HUES48 (cell line): ENCODE results near the gene PPP1R3F.

Experiments
- H3K27ac ChIP-seq: one replicate; pipeline ENCODE4 v1.7.0; 2013; ENCODE audit warnings: low read depth, low read length, inconsistent platforms
- H3K27me3 ChIP-seq: 2 replicates; pipeline ENCODE4 v1.6.1; 2013; ENCODE audit warnings: mild to moderate bottlenecking, low read length; ENCODE audit not compliant: control insufficient read depth, insufficient read depth
- H3K36me3 ChIP-seq: 2 replicates; pipeline ENCODE4 v1.6.1; 2013; ENCODE audit warnings: low read length; ENCODE audit not compliant: control insufficient read depth, insufficient read depth
- H3K4me1 ChIP-seq: 2 replicates; pipeline ENCODE4 v1.6.1; 2013; ENCODE audit warnings: mild to moderate bottlenecking, low read length; ENCODE audit not compliant: control insufficient read depth, insufficient read depth
- H3K4me3 ChIP-seq: 2 replicates; pipeline ENCODE4 v1.5.1; 2013; ENCODE audit warnings: mild to moderate bottlenecking, low read depth, low read length
- H3K9ac ChIP-seq: 2 replicates; pipeline ENCODE4 v1.6.1; 2013; ENCODE audit warnings: mild to moderate bottlenecking, low read depth, low read length, moderate library complexity
- H3K9me3 ChIP-seq: 2 replicates; pipeline ENCODE4 v1.6.1; 2013; ENCODE audit warnings: low read length; ENCODE audit not compliant: control insufficient read depth, insufficient read depth

Gene PPP1R3F

GRCh38 chrX:49276207-49276606 is 6.6 kb downstream of the PPP1R3F start:
- Histone ChIP-seq H3K9ac (no peak overlapping the region), H3K4me1 (no peaks in the 10 kb centered on the region), H3K27ac (no peak overlapping the region), H3K36me3 (peaks cover 3% of the 10 kb centered on the region; the same call in 1 of the 2 replicates), H3K9me3 (peaks cover 34% of the 10 kb centered on the region), H3K4me3 (no peak overlapping the region), H3K27me3 (no peaks in the 10 kb centered on the region)

- Histone ChIP-seq H3K9ac (no peak overlapping the region), H3K4me1 (no peaks in the 10 kb centered on the region), H3K4me3 (no peak overlapping the region), H3K27ac (no peak overlapping the region), H3K36me3 (peaks cover 3% of the 10 kb centered on the region; the same call in 1 of the 2 replicates), H3K9me3 (peaks cover 39% of the 10 kb centered on the region), H3K27me3 (no peaks in the 10 kb centered on the region)
Measured at GRCh38 chrX:49276671-49277534, 7.3 kb downstream of the PPP1R3F start.

- Histone ChIP-seq H3K27ac (no peak overlapping the region), H3K9me3 (peaks cover 41% of the 10 kb centered on the region), H3K9ac (no peak overlapping the region), H3K4me3 (no peak overlapping the region), H3K27me3 (no peaks in the 10 kb centered on the region), H3K36me3 (peaks cover 3% of the 10 kb centered on the region; the same call in 1 of the 2 replicates), H3K4me1 (no peaks in the 10 kb centered on the region)
Measured at GRCh38 chrX:49277535-49277830, 7.9 kb downstream of the PPP1R3F start.

GRCh38 chrX:49278081-49278480 is 8.5 kb downstream of the PPP1R3F start:
- Histone ChIP-seq H3K27me3 (no peaks in the 10 kb centered on the region), H3K4me3 (no peak overlapping the region), H3K4me1 (no peaks in the 10 kb centered on the region), H3K27ac (no peak overlapping the region), H3K36me3 (peaks cover 3% of the 10 kb centered on the region; the same call in 1 of the 2 replicates), H3K9me3 (peaks cover 41% of the 10 kb centered on the region), H3K9ac (no peak overlapping the region)

GRCh38 chrX:49282647-49283011 is 13.0 kb downstream of the PPP1R3F start:
- Histone ChIP-seq H3K27ac (no peak overlapping the region), H3K4me3 (no peak overlapping the region), H3K9me3 (peaks cover 40% of the 10 kb centered on the region), H3K27me3 (no peaks in the 10 kb centered on the region), H3K36me3 (0 out of 2 replicates have a peak, but pooled peaks cover 3% of the 10 kb centered on the region), H3K4me1 (no peaks in the 10 kb centered on the region), H3K9ac (no peak overlapping the region)

GRCh38 chrX:49284212-49284611 is 14.6 kb downstream of the PPP1R3F start:
- Histone ChIP-seq H3K9me3 (peaks cover 41% of the 10 kb centered on the region), H3K27ac (no peak overlapping the region), H3K9ac (no peak overlapping the region), H3K4me1 (no peaks in the 10 kb centered on the region), H3K27me3 (no peaks in the 10 kb centered on the region), H3K36me3 (0 out of 2 replicates have a peak, but pooled peaks cover 3% of the 10 kb centered on the region), H3K4me3 (no peak overlapping the region)

- H3K36me3 ChIP-seq: 0 out of 2 replicates have a peak, but pooled peaks cover 3% of the 10 kb centered on the region
Measured at GRCh38 chrX:49286136-49286535, 16.5 kb downstream of the PPP1R3F start.

GRCh38 chrX:49286581-49286980 is 17.0 kb downstream of the PPP1R3F start:
- H3K9ac ChIP-seq: no peak overlapping the region
- H3K9me3 ChIP-seq: peaks cover 39% of the 10 kb centered on the region
- H3K36me3 ChIP-seq: 0 out of 2 replicates have a peak, but pooled peaks cover 3% of the 10 kb centered on the region
- no peaks in the 10 kb centered on the region for H3K4me1 ChIP-seq
- H3K4me3 ChIP-seq: no peak overlapping the region
- H3K27me3 ChIP-seq: no peaks in the 10 kb centered on the region
- H3K27ac ChIP-seq: no peak overlapping the region

More at GRCh38 chrX:49286136-49286535, 16.5 kb downstream of the PPP1R3F start:
- H3K27me3 ChIP-seq: no peaks in the 10 kb centered on the region
- no peak overlapping the region for H3K4me3 ChIP-seq
- no peak overlapping the region for H3K9ac ChIP-seq
- H3K4me1 ChIP-seq: no peaks in the 10 kb centered on the region
- peaks cover 41% of the 10 kb centered on the region for H3K9me3 ChIP-seq
- no peak overlapping the region for H3K27ac ChIP-seq

- Histone ChIP-seq H3K27ac (no peak overlapping the region), H3K36me3 (0 out of 2 replicates have a peak, but pooled peaks cover 3% of the 10 kb centered on the region), H3K9me3 (peaks cover 38% of the 10 kb centered on the region), H3K27me3 (no peaks in the 10 kb centered on the region), H3K4me3 (no peak overlapping the region), H3K4me1 (no peaks in the 10 kb centered on the region), H3K9ac (no peak overlapping the region)
Measured at GRCh38 chrX:49287665-49288064, 18.1 kb downstream of the PPP1R3F start.

- Histone ChIP-seq H3K27me3 (no peaks in the 10 kb centered on the region), H3K27ac (no peak overlapping the region), H3K36me3 (0 out of 2 replicates have a peak, but pooled peaks cover 3% of the 10 kb centered on the region), H3K9me3 (peaks cover 44% of the 10 kb centered on the region), H3K4me3 (no peak overlapping the region), H3K4me1 (no peaks in the 10 kb centered on the region), H3K9ac (no peak overlapping the region)
Measured at GRCh38 chrX:49290215-49290614, 20.6 kb downstream of the PPP1R3F start.

GRCh38 chrX:49291615-49292337 is 22.2 kb downstream of the PPP1R3F start:
- Histone ChIP-seq H3K27ac (no peak overlapping the region), H3K9ac (no peak overlapping the region), H3K4me1 (no peaks in the 10 kb centered on the region), H3K4me3 (no peak overlapping the region), H3K27me3 (no peaks in the 10 kb centered on the region), H3K36me3 (no peaks in the 10 kb centered on the region), H3K9me3 (peaks cover 33% of the 10 kb centered on the region)
